H1 (cell line): Measurements from ENCODE around the gene KCTD8.

ENCODE experiments used
- CHD2 ChIP-seq: IDR thresholded peaks from 2 replicates; pipeline ENCODE4 v1.6.1; 2012; ENCODE audit warnings: low read length, improper control_type of control experiment
- CTCF ChIP-seq, 3 experiments: IDR thresholded peaks; 1 replicate in 2 of 3; 2 replicates in 1 of 3; pipeline versions ENCODE4 v1.5.1 to v1.6.1; 2011; ENCODE audit warnings: low read length in 3 of 3, mild to moderate bottlenecking in 3 of 3, inconsistent platforms in 2 of 3, low read depth in 1 of 3, moderate library complexity in 1 of 3; ENCODE audit not compliant: insufficient read depth in 1 of 3; ENCODE audit errors: control extremely low read depth in 1 of 3
- EP300 ChIP-seq, 2 experiments: IDR thresholded peaks; 1 replicate in 1 of 2; 2 replicates in 1 of 2; pipeline ENCODE4 v1.6.1; 2011 to 2012; ENCODE audit warnings: low read depth in 2 of 2, low read length in 2 of 2, mild to moderate bottlenecking in 2 of 2, borderline replicate concordance in 1 of 2, inconsistent platforms in 1 of 2, moderate library complexity in 1 of 2
- EZH2 ChIP-seq: fragments of 200-600 bp; sonication (generic); IDR thresholded peaks from 2 replicates; pipeline ENCODE4 v1.7.1; 2012; ENCODE audit warnings: low read depth, mild to moderate bottlenecking, moderate library complexity, low read length, inconsistent platforms; ENCODE audit not compliant: severe bottlenecking
- GABPA ChIP-seq: IDR thresholded peaks from 2 replicates; pipeline ENCODE4 v1.6.1; 2011; ENCODE audit warnings: mild to moderate bottlenecking, low read length, moderate library complexity, borderline replicate concordance; ENCODE audit not compliant: insufficient read depth
- KDM1A ChIP-seq: fragments of 200-600, 300-600 bp; sonication (generic); IDR thresholded peaks from 2 replicates; pipeline ENCODE4 v1.7.1; 2016; ENCODE audit warnings: mild to moderate bottlenecking, low read length, borderline replicate concordance
- PHF8 ChIP-seq: fragments of 200-600 bp; sonication (generic); conservative IDR thresholded peaks from 2 replicates; pipeline ENCODE4 v1.7.1; 2012; ENCODE audit warnings: low read depth, mild to moderate bottlenecking, inconsistent platforms, low read length, moderate library complexity
- POLR2A ChIP-seq, 2 experiments: IDR thresholded peaks; 1 replicate in 1 of 2; 2 replicates in 1 of 2; pipeline ENCODE4 v1.6.1; 2011; ENCODE audit warnings: low read depth in 2 of 2, low read length in 2 of 2, mild to moderate bottlenecking in 2 of 2; ENCODE audit errors: control extremely low read depth in 1 of 2
- POLR2AphosphoS5 ChIP-seq: IDR thresholded peaks from 2 replicates; pipeline ENCODE4 v1.6.1; 2011; ENCODE audit warnings: low read depth, low read length
- RNF2 ChIP-seq: fragments of 200-900, 300-1000 bp; sonication (generic); IDR thresholded peaks from 2 replicates; pipeline ENCODE4 v1.7.1; 2016; ENCODE audit warnings: borderline replicate concordance, low read depth, mild to moderate bottlenecking, antibody characterized with exemption, low read length; ENCODE audit not compliant: poor library complexity, severe bottlenecking; ENCODE audit errors: missing control alignments
- TCF12 ChIP-seq: IDR thresholded peaks from 2 replicates; pipeline ENCODE4 v1.6.1; 2011; ENCODE audit warnings: low read depth, mild to moderate bottlenecking, low read length
- USF2 ChIP-seq: IDR thresholded peaks from 2 replicates; pipeline ENCODE4 v1.6.1; 2011; ENCODE audit warnings: low read length, improper control_type of control experiment

DNA sequence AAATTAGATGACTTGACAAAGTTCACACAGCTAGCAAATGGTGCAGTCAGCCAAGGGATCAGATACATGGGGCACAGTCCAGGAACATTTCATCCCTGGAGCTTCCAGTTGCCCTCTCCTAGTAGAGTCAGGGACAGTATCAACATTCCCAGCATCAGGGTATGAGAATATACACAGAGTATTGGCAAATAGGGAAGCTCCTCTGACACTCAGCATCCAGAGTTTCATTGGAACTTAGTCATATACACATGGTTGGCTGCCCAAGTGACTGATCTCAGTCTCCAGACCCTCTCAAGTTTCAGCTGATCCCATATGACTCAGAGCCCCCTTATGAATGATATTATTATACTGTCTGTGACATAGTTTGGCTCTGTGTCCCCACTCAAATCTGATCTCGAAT is 13.7 kb upstream of the KCTD8 start:
- TF ChIP-seq POLR2A (IDR thresholded peaks at IDR 0.05; ENCODE audit: control extremely low read depth in 1 of 2, low read depth in 2 of 2, low read length in 2 of 2), result no peak
- TF ChIP-seq POLR2AphosphoS5, result no peak
- no peak for TF ChIP-seq KDM1A
- no peak for TF ChIP-seq USF2
- TF ChIP-seq CTCF (IDR thresholded peaks at IDR 0.05; ENCODE audit: control extremely low read depth in 1 of 3, insufficient read depth in 1 of 3, low read depth in 1 of 3, low read length in 3 of 3), result no peak
- no peak for TF ChIP-seq RNF2
- no peak for TF ChIP-seq CHD2
- no peak for TF ChIP-seq GABPA
- no peak for TF ChIP-seq EZH2
- TF ChIP-seq EP300 (IDR thresholded peaks at IDR 0.05; ENCODE audit: borderline replicate concordance in 1 of 2, low read depth in 2 of 2, low read length in 2 of 2), result no peak
- TF ChIP-seq PHF8, result no peak
- no peak for TF ChIP-seq TCF12
